SK-N-SH (cell line): Measurements from ENCODE around the gene TXNRD2. TPM values are rescaled to one million over a fixed set of nuclear protein-coding genes. Genes with fewer than 3 reads are reported as not detected.

Experiments used
- CTCF ChIA-PET: fragments of 300-600, 350-600 bp; formaldehyde crosslinking; extraction: SDS; loops from one replicate; lab custom pipeline; 2021; lab: Yijun Ruan, JAX
- POLR2A ChIA-PET: fragments of 350-600 bp; sonication (Branson Sonifier 250); formaldehyde crosslinking; extraction: SDS; loops from one replicate; lab custom pipeline; 2020; ENCODE audit warnings: antibody characterized with exemption, inconsistent platforms; lab: Yijun Ruan, JAX
- DNase-seq: peaks from one replicate; pipeline ENCODE4 v3.0.0; 2012
- H2AFZ ChIP-seq: fragments of 200-600 bp; sonication (generic); 2 replicates; pipeline ENCODE4 v1.8.1; 2016; ENCODE audit warnings: antibody characterized with exemption, mild to moderate bottlenecking, low read depth
- H3F3A ChIP-seq: fragments of 200-600 bp; sonication (generic); replicated peaks from 2 replicates; pipeline ENCODE3; 2016; ENCODE audit warnings: antibody characterized with exemption, mild to moderate bottlenecking; ENCODE audit not compliant: insufficient read depth
- H3K27ac ChIP-seq, 2 experiments: fragments of 200-500 bp in 1 of 2; fragments of 200-600 bp in 1 of 2; sonication (Bioruptor generic) in 1 of 2; sonication (generic), shearing (Covaris generic) in 1 of 2; 2 replicates each; pipeline versions ENCODE4 v1.5.1 to v1.6.1; 2014 to 2016; ENCODE audit warnings: low read depth in 2 of 2, inconsistent platforms in 1 of 2, low read length in 1 of 2, mild to moderate bottlenecking in 1 of 2, mixed read lengths in 1 of 2
- H3K27me3 ChIP-seq: fragments of 200-600 bp; sonication (generic), shearing (Covaris generic); 2 replicates; pipeline ENCODE4 v1.6.1; 2016; ENCODE audit warnings: mixed run types; ENCODE audit not compliant: insufficient read depth
- H3K36me3 ChIP-seq, 2 experiments: fragments of 200-500 bp in 1 of 2; fragments of 200-600 bp in 1 of 2; sonication (Bioruptor generic) in 1 of 2; sonication (generic) in 1 of 2; replicated peaks in 1 of 2; 2 replicates each; pipeline versions ENCODE3 to v1.5.1; 2014 to 2016; ENCODE audit warnings: low read length in 1 of 2, mild to moderate bottlenecking in 1 of 2; ENCODE audit not compliant: insufficient read depth in 2 of 2, control insufficient read depth in 1 of 2
- H3K4me1 ChIP-seq, 2 experiments: fragments of 200-500 bp in 1 of 2; fragments of 200-600 bp in 1 of 2; sonication (Bioruptor generic) in 1 of 2; sonication (generic), shearing (Covaris generic) in 1 of 2; 2 replicates each; pipeline versions ENCODE4 v1.5.1 to v1.6.1; 2014 to 2016; ENCODE audit warnings: low read depth in 1 of 2, low read length in 1 of 2, mixed run types in 1 of 2; ENCODE audit not compliant: insufficient read depth in 2 of 2, control insufficient read depth in 1 of 2
- H3K4me2 ChIP-seq: fragments of 200-600 bp; sonication (generic), shearing (Covaris generic); 2 replicates; pipeline ENCODE4 v1.6.1; 2017; ENCODE audit warnings: mixed run types
- H3K4me3 ChIP-seq, 2 experiments: fragments of 200-500 bp in 1 of 2; fragments of 200-600 bp in 1 of 2; sonication (Bioruptor generic) in 1 of 2; sonication (generic), shearing (Covaris generic) in 1 of 2; 2 replicates each; pipeline versions ENCODE4 v1.5.1 to v1.8.1; 2014 to 2016; ENCODE audit warnings: low read depth in 2 of 2, inconsistent platforms in 1 of 2, low read length in 1 of 2, mild to moderate bottlenecking in 1 of 2, mixed read lengths in 1 of 2, moderate library complexity in 1 of 2
- H3K79me2 ChIP-seq: fragments of 200-600 bp; sonication (generic); 2 replicates; pipeline ENCODE4 v1.8.1; 2017; ENCODE audit warnings: mild to moderate bottlenecking; ENCODE audit not compliant: insufficient read depth
- H3K9ac ChIP-seq: fragments of 200-600 bp; sonication (generic); 2 replicates; pipeline ENCODE4 v1.6.1; 2017; ENCODE audit warnings: mixed run types
- H3K9me2 ChIP-seq: fragments of 200-600 bp; sonication (generic); 2 replicates; pipeline ENCODE4 v1.6.1; 2017; ENCODE audit warnings: mixed run types
- H3K9me3 ChIP-seq: fragments of 200-600 bp; sonication (generic); 2 replicates; pipeline ENCODE4 v1.6.1; 2017; ENCODE audit warnings: mixed run types, mild to moderate bottlenecking, moderate library complexity
- H4K20me1 ChIP-seq: fragments of 200-600 bp; sonication (generic); 2 replicates; pipeline ENCODE4 v1.6.1; 2017; ENCODE audit warnings: mild to moderate bottlenecking, mixed run types; ENCODE audit not compliant: insufficient read depth
- PBX3 ChIP-seq: IDR thresholded peaks from 2 replicates; pipeline ENCODE4; 2012
- WGBS: methylation state at CpG from one replicate; pipeline ENCODE4 v1.1.6; 2017; ENCODE audit warnings: low lambda C conversion rate; 5-methylcytosine and 5-hydroxymethylcytosine counted together
- polyA plus RNA-seq, 3 experiments: library from polyadenylated mRNA; depleted of rRNA; stranded (reverse); fragments of >200 nt; gene quantifications; 2 replicates each; pipeline ENCODE4 v1.2.3, GENCODE V29; 2012

The TXNRD2 gene
- polyA plus RNA-seq, 1 of the 3 experiments (the other 2 are of a cell fraction), result 34.7 TPM

GRCh38 chr22:19825904-19826618 lies 115.6 kb downstream of the TXNRD2 start:
- TF ChIP-seq PBX3, result no peak
- Histone ChIP-seq H2AFZ (no peak overlapping the region), H3K4me3 (no peak overlapping the region), H3K9me2 (no peaks in the 10 kb centered on the region), H3K79me2 (peaks cover 10% of the 10 kb centered on the region; the same call in 1 of the 2 replicates), H4K20me1 (no peaks in the 10 kb centered on the region), H3K9me3 (no peaks in the 10 kb centered on the region), H3K36me3 (no peaks in the 10 kb centered on the region), H3K27ac (no peak overlapping the region), H3K4me2 (no peak overlapping the region), H3K9ac (no peak overlapping the region), H3K4me1 (peaks cover 0 to 29% of the 10 kb centered on the region in 2 experiments; a peak in 1 of 4 replicates), H3F3A (no peaks in the 10 kb centered on the region), H3K27me3 (no peaks in the 10 kb centered on the region)
- 81% methylated on average over 6 of the region's 7 CpGs for WGBS
- CTCF ChIA-PET, result interaction anchor here (0.8 to 1.2 kb wide), 2 partner anchors 96 to 109 kb away, joined by 3 read pairs; no protein-coding TSS in a partner anchor
- POLR2A ChIA-PET, result no interaction called here
- no peak for DNase-seq

Other genes with a start within 250 kb of the TXNRD2 start
- 10.4 and 14.0 TPM in 2 replicates for gene SEPTIN5, start 227.3 kb downstream of the TXNRD2 start, polyA plus RNA-seq (2012; rRNA removed)
- 0.49 and 1.5 TPM in 2 replicates for gene GP1BB, start 218.3 kb downstream of the TXNRD2 start, polyA plus RNA-seq (2012; rRNA removed)
- gene TBX1, start 181.0 kb downstream of the TXNRD2 start, polyA plus RNA-seq (2012; rRNA removed), result not detected in 2 replicates
- gene GNB1L, start 86.9 kb downstream of the TXNRD2 start, polyA plus RNA-seq (2012; rRNA removed), result 3.2 and 5.9 TPM in 2 replicates
- 7.8 and 8.0 TPM in 2 replicates for gene RTL10, start 86.9 kb downstream of the TXNRD2 start, polyA plus RNA-seq (2012; rRNA removed)
- 205 and 343 TPM in 2 replicates for gene COMT, start within 50 bp of the TXNRD2 start, polyA plus RNA-seq (2012; rRNA removed)
- 27.4 and 33.0 TPM in 2 replicates for gene ARVCF, start 75.0 kb upstream of the TXNRD2 start, polyA plus RNA-seq (2012; rRNA removed)
- gene TANGO2, start 79.3 kb upstream of the TXNRD2 start, polyA plus RNA-seq (2012; rRNA removed), result 20.7 and 25.5 TPM in 2 replicates
- 23.9 and 26.5 TPM in 2 replicates for gene DGCR8, start 138.4 kb upstream of the TXNRD2 start, polyA plus RNA-seq (2012; rRNA removed)
- 288 and 502 TPM in 2 replicates for gene RANBP1, start 174.3 kb upstream of the TXNRD2 start, polyA plus RNA-seq (2012; rRNA removed)
- 54.6 and 73.1 TPM in 2 replicates for gene TRMT2A, start 175.4 kb upstream of the TXNRD2 start, polyA plus RNA-seq (2012; rRNA removed)
- 36.5 and 65.3 TPM in 2 replicates for gene ZDHHC8, start 190.0 kb upstream of the TXNRD2 start, polyA plus RNA-seq (2012; rRNA removed)
- gene CCDC188, start 209.2 kb upstream of the TXNRD2 start, polyA plus RNA-seq (2012; rRNA removed), result 21.1 and 24.0 TPM in 2 replicates